Hematopoietic multipotent progenitor cell treated with erythropoietin and hydrocortisone succinate and interleukin-3 and kit ligand, for 8 days (in vitro differentiated cells): ENCODE data around the gene SSU72.
"Not testable (repeated sequence)": the region's sequence is repeated elsewhere in the genome, so short reads cannot be mapped to it uniquely, and the experiment has no call there.

Source experiments
- DNase-seq: peaks from one replicate; pipeline ENCODE4 v3.0.0-alpha.2; 2015

The SSU72 gene

DNA sequence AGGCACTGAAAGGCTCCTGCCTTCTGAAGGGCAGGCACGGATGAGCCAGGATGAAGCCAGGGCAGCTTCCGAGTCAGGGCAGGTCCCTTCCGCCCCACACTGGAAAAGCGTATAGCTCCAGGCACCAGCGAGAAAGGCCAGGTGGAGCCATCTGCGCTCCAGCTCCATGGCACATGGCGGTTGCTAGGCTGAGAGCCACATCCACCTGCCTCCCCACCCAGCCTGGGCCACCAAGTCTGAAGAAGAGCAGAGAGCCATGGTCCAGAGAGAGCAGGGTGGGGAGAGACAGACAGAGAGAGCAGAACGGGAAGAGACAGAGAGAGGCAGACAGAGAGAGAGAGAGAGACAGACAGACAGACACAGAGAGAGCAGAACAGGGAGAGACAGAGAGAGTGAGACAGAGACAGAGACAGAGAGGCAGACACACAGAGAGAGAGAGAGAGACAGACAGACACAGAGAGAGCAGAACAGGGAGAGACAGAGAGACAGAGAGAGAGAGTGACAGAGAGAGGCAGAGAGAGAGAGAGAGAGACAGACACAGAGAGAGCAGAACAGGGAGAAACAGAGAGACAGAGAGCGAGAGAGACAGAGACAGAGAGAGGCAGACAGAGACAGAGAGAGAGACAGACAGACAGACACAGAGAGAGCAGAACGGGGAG is 20.1 kb upstream of the SSU72 start:
- DNase-seq = no peak

DNA sequence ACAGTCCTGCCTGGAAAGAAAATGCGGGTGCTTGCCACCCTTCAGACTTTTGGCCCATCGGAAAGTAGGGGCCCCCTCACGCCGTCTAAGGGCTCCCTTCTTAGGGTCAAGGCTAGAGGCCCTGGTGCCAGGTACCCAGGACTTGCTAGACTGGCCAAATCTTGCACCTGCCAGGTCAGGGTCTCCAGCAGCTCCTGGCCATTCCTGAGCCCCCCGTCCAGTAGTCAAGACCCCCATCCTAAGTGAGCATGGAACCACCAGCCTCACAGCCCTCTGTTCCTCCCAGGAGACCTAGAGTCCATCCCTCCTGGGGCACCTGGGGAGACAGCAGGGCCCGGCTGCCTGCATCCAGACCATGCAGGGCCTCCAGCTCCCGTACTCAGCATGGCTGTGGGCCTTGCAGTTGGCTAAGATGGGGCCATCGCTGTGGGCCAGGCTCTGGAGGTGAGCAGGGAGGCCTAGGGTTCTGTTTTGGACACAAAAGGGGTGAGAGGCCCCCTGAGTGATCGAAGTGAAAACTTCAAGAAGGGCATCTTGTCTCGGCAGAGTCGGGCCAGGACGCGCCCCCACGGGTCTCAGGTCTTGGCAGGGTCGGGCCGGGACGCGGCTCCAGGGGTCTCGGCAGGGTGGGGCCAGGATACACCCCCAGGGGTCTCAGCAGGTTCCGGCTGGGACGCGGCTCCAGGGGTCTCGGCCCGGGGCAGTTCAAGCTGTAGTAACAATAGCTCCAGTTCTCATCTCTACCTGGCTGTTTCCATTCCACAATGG is 19.4 kb upstream of the SSU72 start:
- DNase-seq = no peak

DNA sequence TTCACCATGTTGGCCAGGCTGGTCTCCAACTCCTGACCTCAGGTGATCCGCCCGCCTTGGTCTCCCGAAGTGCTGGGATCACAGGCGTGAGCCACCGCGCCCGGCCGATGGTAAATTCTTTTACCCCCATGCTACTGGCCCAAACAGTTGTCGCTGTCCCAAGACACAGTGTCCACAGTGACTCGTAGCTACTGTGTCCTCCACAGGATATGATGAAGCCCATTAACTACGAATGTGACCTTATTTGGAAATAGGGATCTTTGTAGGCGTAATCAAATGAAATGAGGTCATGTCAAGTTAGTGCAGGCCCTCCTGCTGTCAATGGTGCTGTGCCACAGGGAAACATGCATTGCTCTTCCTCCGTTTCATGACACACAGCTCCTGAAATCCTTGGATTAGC is 16.8 kb upstream of the SSU72 start:
- no peak for DNase-seq

DNA sequence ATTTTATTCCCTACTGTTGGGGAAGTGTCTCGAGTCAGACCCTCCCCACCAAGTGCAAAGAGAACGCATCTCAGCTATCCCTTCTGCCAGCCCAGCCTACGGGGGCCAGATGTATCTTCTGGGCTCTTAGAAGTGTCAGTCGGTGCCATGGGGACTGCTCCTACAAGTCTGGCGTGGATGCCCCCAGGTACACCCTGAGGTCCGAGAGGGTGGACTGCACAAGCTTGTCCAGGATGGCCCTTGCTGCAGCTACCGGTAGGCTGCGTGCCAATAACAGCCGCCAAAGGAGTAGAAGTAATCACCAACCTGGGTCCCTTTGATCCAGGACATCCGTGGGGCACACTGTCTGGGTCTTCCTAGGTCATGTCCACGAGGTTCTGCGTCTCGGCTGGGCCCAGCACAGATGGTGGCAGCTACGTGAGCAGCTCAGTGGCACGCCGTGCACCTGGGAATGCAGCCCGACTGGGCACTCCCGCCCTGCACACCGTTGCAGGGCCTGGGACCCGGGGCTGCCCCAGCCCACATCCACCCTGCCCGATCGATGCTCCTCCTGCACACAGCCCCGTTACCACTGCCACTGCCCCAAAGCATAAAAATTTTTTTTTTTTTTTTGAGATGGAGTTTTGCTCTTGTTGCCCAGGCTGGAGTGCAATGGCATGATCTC is 8.8 kb upstream of the SSU72 start:
- DNase-seq = no peak

DNA sequence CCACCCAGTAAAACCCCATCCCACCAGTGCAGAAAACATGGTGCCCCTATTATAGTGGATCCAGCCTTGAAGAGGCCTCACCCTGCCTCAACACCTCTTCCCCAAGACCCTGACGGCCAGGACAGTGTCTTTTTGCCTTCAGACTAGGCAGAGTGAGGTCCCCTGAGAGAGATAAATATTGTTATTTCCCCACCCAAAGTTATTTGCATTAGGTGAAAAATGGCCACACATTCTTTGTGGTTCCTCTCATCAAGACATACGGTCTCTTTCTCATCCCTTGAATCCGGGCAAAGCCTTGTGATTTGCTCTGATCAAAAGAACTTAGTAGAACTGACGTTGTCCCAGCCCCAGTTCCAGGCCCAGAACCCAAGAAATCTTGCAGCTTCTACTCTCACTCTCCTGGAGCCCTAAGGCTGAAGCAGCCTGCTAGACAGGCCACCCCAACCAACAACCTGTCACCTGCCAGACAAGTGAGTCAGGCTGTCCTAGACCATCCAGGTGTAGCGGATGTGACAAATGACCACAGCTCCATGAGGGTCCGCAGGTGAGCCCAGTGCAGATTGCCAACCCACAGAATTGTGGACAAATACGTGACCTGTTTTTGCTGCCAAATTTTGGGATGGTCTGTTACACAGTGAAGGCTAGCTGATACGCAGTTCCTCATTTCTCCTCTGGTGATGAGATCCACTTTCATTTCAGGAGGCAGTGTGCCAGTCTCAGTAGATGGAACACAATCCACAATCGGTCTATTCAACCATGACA is 8.1 kb upstream of the SSU72 start:
- DNase-seq = no peak

DNA sequence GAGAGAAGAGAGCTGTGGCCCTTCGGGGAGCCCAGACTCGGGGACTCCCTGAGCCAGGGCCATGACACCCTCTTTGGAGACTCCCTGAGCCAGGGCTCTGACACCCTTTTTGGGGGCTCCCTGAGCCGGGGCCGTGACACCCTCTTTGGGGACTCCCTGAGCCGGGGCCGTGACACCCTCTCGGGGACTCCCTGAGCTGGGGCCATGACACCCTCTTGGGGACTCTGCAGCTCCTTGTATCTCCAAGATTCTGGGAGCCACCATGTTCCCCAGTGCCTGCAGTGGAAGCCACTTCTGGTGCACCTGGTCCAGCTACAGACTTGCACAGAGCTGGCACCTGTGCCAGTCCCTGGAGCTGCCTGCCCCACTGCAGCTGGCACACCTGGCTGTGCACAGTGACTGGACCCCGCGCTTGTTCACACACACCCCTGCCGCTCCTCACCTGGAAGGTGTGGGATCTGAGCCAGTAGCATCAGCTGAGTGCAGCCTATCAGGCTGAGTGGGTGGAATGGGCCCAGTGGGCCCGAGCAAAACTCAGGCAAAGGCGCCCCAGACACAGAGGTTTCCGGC is 3.8 kb upstream of the SSU72 start:
- no peak for DNase-seq

DNA sequence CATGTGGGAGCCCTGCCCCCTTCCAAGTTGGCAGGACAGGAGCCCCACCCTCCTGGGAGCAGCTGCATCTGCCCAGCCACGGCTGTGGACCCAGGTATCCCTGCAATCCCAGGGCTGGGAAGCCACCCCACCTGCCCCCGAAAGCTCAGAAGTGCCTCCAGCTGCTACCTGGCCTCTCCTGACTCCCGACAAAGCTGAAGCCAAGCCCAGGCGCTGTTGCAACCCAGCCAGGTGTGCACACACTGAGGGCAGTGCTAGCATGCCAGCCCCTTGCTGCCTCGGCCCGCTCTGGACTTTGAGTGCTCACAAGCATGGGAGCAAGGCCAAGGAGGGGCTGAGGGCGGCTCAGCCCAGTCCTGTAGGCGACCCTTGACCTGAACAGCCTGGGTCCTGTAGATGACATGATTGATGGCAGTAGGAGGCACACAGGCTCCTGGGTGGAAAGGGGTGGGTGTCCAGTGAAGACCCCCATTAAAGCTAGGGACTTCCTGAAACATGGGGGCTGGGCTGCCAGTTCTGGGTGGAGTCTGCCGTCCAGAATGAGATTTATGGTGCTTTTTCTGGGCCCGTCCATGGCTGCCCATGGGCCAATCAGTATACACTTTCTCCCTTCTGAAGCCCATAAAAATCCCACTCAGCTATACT is 2.8 kb upstream of the SSU72 start:
- DNase-seq = no peak

DNA sequence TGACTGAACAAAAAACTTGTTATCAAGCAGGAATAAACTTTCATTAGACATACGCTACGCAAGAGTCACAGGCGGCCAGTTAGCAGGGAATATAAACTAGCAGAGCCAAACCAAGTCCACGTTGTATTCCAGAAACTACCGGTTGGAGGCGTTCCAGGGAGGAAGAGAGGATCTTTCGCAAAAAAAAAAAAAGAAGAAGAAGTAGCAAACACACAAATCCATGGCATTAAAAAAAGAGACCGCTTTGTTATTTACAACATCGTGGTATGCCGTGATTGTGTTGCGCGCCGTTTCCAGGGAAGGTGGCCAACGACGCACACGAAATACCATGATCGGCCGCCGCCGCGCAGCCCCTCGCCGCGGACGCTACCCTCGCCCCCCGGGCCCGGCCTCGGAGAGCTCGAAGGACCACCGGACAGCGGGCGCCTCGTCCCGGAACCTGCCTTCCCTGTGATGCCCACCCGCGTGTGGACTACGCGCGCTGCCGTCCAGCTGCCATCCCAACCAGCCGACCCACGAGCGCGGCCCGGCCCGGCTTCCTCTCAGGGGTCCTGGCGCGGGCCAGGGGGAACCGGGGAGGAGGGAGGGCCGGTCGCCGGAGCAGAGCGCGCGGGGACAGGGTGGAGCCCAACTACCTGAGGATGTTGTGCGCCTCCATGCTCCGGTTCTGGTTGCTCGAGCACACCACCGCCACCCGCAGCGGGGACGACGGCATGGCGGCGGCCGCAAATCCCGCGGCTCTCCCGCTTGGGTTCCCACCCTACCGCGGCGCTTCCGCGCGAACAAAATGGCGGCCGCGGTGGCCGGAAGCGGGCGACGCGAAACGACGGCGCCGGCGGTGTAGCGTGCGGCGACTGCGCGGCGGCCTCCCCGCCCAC is 581 bp downstream of the SSU72 start:
- peak; percentile 74 for DNase-seq

DNA sequence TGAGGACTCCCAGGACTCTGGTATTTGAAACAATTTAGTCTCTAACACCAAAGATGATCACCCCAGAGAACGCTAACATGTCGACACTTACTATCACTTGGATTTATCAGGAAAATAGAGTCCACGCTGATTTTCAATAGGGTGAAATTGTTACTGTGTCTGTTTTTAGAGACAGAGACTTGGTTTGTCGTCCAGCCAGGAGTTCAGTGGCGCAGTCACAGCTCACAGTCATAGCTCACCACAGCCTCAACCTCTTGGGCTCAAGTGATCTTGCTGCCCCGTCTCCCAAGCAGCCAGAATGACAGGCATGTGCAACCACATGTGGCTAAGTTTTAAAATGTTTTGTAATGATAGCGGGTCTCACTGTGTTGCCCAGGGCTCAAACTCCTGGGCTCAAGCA is 5.3 kb downstream of the SSU72 start:
- DNase-seq = no peak

DNA sequence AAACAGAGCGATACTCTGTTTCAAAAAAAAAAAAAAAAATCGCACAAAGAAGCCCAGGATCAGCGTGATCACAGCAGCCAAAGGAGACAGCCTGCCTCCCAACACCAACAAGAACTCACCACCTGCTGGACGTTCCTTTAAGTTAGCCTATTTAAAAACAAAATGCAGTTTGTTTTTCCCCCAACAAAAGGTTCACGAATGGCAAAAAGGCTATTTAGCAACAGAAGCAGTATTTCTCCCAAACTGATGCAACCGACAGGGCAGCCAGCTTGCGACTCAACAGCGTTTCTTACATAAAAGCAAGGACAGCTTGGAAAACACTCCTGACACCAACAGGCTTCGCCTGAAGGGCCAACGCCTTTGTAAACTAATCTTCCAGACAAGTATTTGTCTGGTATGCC is 6.8 kb downstream of the SSU72 start:
- DNase-seq = no peak

DNA sequence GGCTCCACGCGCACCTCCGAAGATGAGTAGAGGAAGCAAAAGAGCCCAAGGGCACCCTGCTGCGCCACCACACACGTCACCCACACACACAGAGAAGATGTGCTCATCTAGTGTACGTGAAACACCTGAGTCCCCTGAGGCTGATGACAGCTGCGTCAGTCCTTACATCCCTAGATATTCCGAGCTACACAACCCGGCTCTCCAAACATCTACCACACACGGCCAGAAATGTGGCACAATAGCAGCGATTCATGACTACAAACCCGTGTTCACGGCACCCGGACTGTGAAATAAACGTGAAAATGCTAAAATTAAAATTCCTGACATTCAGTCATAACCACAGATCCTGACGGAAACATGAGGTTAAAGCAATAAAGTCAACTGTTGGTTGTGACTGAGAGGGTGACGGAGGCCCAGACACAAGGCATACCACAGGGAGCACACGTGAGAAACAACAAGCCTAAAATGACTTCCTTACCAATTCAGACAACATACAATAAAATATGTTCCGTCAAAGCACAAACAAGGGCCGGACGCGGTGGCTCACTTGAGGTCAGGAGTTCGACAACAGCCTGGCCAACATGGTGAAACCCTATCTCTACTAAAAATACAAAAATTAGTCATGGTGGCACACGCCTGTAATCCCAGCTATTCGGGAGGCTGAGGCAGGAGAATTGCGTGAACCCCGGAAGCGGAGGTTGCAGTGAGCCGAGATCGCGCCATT is 7.3 kb downstream of the SSU72 start:
- no peak for DNase-seq

DNA sequence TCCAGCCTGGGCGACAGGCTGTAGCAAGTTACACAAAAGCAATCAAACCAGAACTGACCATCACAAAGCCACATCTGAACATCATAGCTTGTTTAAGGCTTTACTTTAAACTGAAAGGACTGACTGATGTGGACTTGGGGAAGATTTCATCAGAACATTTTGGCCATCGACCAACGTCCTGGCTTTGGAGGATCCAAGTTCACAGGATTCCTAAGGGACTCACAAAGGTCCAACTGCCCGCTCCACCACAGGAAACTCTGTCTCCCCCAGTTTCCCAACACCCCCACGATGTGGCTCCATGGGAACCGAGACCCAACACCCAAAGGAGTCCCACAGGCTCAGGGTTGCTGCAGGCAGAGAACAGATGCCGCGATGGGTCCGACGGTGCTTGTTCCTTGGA is 9.3 kb downstream of the SSU72 start:
- no peak for DNase-seq

DNA sequence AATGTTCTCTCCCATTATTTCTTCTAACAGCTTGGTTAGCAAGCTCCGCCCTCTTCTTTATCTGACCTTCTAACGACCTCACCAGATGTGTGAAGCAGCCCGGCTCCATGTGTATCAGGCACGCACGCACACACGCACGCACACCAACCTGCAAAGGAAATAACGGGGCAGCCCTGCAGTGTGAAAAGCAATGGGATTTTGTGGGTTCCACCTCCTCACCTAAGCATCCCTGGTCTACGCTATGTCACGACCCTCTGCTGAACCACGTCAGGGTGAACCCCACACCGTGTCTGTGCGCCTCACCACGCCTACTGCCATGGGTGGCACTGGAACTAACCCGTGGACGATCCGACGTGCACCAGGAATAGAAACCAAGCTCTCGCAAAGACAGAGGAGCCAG is 10.4 kb downstream of the SSU72 start:
- peak; percentile 51 for DNase-seq

DNA sequence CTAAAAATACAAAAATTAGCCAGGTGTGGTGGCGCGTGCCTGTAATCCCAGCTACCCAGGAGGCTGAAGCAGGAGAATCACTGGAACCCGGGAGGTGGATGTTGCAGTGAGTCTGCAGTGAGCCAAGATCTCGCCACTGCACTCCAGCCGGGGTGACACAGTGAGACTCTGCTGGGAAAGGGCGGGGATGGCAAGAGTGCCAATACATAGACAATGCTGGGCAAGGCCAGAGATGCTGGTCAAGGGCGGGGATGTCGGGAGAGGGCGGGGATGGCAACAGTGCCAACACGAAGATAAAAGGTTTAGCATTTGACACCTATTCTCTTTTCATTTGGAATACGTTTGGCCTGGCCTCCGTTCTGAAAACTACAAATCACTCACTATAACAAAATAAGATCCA is 11.0 kb downstream of the SSU72 start:
- no peak for DNase-seq

DNA sequence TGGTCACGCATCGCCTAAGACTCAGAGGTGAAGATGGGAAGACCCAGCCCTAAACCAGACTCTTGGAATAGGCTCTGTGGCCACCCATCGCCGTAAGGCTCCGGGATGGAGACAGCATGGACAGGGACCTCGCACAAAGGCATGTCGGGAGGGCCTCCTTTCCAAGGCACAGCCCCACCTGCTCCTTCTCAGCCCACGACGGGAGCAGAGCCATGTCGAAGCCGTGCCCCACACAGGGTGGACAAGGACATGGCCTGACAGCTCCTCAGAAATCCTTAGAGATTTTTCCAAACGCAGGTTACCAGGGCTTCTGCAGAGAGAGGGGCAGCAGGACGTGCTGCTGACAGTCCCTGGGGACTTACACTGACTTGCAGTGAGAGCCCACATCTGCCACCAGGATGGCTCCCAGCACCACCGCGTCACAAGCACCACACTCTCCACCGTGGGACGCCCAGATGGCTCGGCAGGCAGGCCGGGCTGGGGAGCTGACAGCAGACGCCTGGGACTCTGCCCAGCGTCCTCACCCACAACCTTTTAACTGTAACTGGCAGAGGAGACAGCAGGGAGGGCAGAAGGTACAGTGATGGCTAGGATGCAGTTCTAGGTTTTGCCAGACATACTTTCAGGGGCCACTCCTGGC is 12.0 kb downstream of the SSU72 start:
- no peak for DNase-seq

DNA sequence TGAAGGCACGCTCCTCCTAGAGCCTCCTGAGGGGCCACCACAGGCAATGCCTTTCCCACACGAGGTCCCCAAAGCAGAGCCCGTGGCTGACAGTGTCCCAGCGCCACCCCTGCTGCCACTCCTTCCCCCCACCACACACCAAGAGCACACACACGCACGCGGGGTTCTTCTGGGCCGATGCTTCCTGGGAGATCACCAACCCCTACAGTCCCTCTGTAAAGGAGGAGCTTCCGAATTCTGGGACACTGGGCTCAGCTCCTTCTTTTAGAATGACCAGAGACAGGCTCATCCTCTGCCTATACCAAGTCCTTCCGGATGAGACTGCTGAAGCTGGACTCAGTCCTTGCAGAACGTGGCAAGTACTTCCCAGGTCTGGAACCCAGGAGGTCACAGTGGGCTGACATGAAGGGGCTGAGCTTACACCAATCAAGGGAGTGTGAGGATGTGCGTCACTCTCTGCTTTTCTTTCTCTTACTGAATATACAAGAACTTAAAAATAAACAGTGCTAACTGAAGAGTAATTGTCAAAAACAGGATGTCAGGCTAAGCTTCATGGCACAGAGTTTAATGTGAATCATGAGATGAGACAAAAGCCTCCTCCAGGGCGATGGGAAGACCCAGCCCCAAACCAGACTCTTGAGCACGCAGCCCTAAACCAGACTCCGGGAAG is 12.7 kb downstream of the SSU72 start:
- no peak for DNase-seq

DNA sequence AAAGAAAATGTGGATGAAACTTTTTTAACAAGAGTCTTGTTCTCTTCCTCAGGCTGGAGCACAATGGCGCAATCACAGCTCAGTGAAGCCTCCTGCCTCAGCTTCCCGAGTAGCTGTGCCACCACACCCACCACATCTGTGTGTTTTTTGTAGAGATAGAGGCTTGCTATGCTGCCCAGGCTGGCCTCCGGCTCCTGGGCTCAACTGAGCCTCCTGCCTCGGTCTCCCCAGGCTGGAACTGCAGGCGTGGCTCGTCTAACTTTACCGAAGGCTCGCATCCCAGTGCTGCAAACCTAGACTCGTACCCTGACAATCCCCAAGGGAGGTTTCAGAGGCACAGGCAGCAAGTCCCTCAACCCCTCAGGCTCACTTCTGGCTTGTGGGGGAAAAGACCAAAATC is 14.5 kb downstream of the SSU72 start:
- DNase-seq = no peak

DNA sequence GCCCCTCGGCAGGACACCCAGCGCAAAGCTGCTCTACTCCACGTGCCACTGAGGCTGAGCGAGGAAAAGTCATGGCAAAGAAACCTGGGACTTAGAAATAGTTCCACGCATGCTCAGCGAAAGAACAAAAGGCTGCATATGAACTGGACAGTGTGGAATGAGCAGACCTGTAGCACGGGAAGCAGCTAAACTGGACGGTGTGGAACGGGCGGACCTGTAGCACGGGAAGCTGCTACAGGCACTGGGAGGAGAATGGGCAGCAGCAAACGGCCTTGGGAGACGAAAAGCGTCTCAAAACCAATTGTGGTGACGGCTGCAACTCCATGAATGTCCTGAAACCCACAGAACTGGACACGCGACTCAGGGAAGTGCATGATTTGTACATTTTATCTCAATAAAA is 15.6 kb downstream of the SSU72 start:
- DNase-seq = no peak

DNA sequence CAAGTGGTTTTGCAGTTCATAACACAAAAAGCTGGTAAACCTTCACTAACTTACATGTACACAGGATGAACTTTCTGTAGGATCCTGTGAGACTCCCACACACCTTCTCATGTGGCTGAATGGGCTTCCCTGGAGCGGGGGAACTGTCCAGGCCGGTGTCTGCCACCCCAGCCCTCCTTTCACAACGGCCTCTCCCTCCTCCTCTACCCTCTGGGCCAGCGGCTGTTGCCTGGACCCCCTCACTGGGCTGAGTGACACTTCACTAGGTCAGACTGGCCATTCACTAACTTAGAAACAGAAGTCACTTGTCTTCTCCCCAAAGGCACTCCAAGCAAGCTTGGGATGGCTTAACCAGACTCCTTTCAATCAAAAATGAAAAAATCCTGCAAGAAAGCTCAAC is 16.1 kb downstream of the SSU72 start:
- DNase-seq = no peak

DNA sequence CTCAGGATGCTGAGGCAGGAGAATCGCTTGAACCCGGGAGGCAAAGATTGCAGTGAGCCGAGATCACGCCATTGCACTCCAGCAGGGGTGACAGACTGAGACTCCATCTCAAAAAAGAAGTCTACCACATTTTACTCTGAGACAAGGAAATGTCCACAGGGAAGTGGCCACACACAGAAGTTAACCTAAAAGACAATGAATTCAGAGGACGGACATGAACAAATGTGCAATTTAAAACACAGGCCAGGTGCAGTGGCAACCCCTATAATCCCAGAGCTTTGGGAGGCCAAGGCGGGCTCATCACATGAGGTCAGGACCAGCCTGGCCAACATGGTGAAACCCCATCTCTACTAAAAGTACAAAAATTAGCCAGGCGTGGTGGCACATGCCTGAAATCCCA is 17.0 kb downstream of the SSU72 start:
- DNase-seq = not testable (repeated sequence)
